Testis (tissue), 3 donors: Measurements from ENCODE around the gene FGF5. TPM values are rescaled to one million over a fixed set of nuclear protein-coding genes. Genes with fewer than 3 reads are reported as not detected.

ENCODE experiments used
- DNase-seq: peaks from one replicate; pipeline ENCODE4 v3.0.0-alpha.2; 2019
- H3K27ac ChIP-seq, 2 donors: fragments of 200-600 bp; sonication (generic); one replicate each; pipeline ENCODE4 v1.5.1; 2019
- H3K27me3 ChIP-seq: fragments of 200-600 bp; sonication (generic); one replicate; pipeline ENCODE4 v1.5.1; 2019
- H3K36me3 ChIP-seq: fragments of 200-600 bp; sonication (generic); one replicate; pipeline ENCODE4 v1.5.1; 2017; ENCODE audit warnings: low read depth; ENCODE audit errors: missing control alignments
- H3K4me1 ChIP-seq: fragments of 200-600 bp; sonication (generic); one replicate; pipeline ENCODE4 v1.5.1; 2019
- H3K4me3 ChIP-seq, 2 donors: fragments of 200-600 bp; sonication (generic); one replicate each; pipeline ENCODE4 v1.5.1; 2017 to 2019
- H3K9me3 ChIP-seq: fragments of 200-600 bp; sonication (generic); one replicate; pipeline ENCODE4 v1.5.1; 2017
- CTCF ChIP-seq, 3 experiments: fragments of 450-650 bp in 2 of 3; fragments of 200-600 bp in 1 of 3; sonication (generic) in 1 of 3; IDR thresholded peaks; one replicate each; pipeline ENCODE4 v1.5.1; 2016 to 2019; ENCODE audit warnings: antibody characterized with exemption in 3 of 3, mild to moderate bottlenecking in 2 of 3, moderate library complexity in 1 of 3
- POLR2A ChIP-seq: fragments of 450-650 bp; IDR thresholded peaks from one replicate; pipeline ENCODE4 v1.6.1; 2017; ENCODE audit warnings: antibody characterized with exemption, mild to moderate bottlenecking, moderate library complexity
- WGBS, 2 donors: methylation state at CpG; one replicate each; pipeline ENCODE4 v1.1.5; 2018; 5-methylcytosine and 5-hydroxymethylcytosine counted together
- intact Hi-C: fragments of 100-400 bp; cut with DNase I; formaldehyde crosslinking; loops from one replicate; pipeline ENCODE4 v1.15.1; 2023; ENCODE audit warnings: low total_unique reads
- polyA plus RNA-seq: library from polyadenylated mRNA; stranded (reverse); fragments of 350-450 nt; fragmentation: Illumina TruSeq; extraction: RNeasy Lipid Tissue Mini Kit (QIAGEN cat#74804); gene quantifications from one replicate; pipeline ENCODE4 v1.2.3, GENCODE V29; 2014; ENCODE audit warnings: low read depth, low replicate concordance; ENCODE audit not compliant: insufficient read depth
- total RNA-seq, 2 donors: library from RNA; depleted of rRNA; stranded (reverse); fragments of >200 nt; gene quantifications; one replicate each; pipeline ENCODE4 v1.2.3, GENCODE V29; 2016

Gene FGF5
- total and polyA plus RNA-seq, 3 donors from 2014 or later: not detected

DNA sequence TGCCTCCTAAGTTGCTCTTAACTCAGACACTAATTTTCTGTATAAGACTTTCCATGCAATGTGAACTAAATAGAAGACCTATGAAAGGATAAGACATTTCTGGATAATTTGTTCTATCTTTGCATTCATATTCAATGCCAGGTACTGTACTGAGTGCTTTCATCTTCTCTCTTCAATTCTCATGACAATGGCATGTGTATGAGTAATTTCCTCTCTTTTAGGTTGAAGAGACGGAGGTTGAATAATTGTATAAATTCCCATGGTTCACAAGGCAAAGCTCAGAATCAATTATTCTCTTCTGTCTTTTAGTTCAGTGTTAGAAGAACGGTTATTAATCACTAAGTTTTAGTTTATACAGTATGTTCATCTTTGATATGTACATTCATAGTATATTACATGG is 39.8 kb downstream of the FGF5 start:
- no peak overlapping the region for H3K4me3 ChIP-seq
- no peaks in the 10 kb centered on the region for H3K9me3 ChIP-seq
- 77 to 82% methylated on average over 2 of the region's 2 CpGs for WGBS, 2 donors
- H3K27me3 ChIP-seq: no peaks in the 10 kb centered on the region
- H3K27ac ChIP-seq: no peak overlapping the region
- no peak for DNase-seq
- TF ChIP-seq POLR2A: no peak
- TF ChIP-seq CTCF (IDR thresholded peaks at IDR 0.05): no peak
- no peaks in the 10 kb centered on the region for H3K4me1 ChIP-seq
- intact Hi-C loops: no loop called here
- H3K36me3 ChIP-seq: no peaks in the 10 kb centered on the region

DNA sequence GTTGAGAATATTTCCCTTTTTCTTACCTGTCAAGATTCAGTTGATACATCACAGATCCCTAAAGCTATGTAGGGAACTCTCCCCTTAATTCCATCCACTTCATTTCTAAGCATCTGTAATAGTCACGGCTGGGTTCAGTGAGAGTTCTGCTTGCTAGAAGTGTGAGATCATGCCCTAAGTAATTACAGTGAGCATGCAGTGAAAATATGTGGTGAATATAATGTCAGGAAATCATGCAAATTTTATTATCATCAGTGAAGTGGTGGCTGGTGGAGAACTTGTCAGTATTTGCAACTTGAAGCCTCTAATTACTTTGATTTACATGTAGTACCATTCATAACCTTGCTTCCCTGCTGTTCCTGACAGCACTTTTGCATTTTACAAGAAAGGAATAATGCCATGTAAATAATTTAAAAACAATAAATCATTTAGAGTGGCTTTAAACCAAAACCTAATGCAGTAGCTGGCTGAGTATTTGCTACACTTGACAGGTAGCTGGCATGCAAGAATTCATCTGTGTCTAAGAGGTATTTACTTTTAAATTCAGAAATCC is 40.8 kb downstream of the FGF5 start:
- Histone ChIP-seq H3K27ac (no peak overlapping the region), H3K36me3 (no peaks in the 10 kb centered on the region), H3K4me1 (no peaks in the 10 kb centered on the region), H3K9me3 (no peaks in the 10 kb centered on the region), H3K4me3 (no peak overlapping the region), H3K27me3 (no peaks in the 10 kb centered on the region)
- DNase-seq: no peak
- WGBS, 2 donors: 39 to 74% methylated on average over 1 of the region's 1 CpG
- TF ChIP-seq POLR2A (no peak), CTCF (IDR thresholded peaks at IDR 0.05) (no peak)
- intact Hi-C loops: no loop called here

DNA sequence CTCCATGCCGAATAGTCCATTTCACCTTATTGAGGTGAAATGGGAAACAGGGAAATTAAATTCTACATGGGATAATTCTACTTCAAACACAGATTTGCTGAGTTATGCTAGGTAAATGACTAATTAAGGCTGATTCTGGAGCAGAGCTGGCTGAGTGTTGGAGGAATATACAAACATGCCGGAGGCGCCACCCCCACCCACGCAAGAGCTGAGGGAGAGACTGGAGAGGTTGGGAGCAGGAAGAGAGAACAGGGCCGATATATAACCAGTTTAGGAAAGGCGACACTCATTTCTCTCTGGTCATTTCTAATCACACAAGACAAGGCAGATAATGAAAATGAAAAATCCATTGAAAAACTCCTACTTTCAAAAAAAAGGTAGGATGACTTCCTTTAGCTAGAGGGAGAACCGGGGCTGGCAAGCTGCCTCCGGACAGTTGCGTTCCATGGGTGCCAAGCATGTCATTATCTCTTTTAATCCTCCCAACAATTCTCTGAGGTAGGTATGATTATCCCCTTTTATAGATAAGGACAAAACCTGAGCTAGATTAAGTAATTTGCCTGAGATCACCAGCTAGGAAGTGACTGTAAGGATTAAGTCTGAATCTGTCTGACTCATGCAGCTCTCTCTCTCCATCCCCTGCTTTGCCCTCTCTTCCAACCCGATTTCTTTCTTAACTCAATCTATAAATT is 41.5 kb downstream of the FGF5 start:
- H3K27ac ChIP-seq: no peak overlapping the region
- DNase-seq: no peak
- no peak overlapping the region for H3K4me3 ChIP-seq
- H3K36me3 ChIP-seq: no peaks in the 10 kb centered on the region
- H3K9me3 ChIP-seq: no peaks in the 10 kb centered on the region
- no peaks in the 10 kb centered on the region for H3K27me3 ChIP-seq
- no peak for TF ChIP-seq CTCF (IDR thresholded peaks at IDR 0.05)
- TF ChIP-seq POLR2A: no peak
- intact Hi-C loops: no loop called here
- WGBS, 2 donors: 13 to 14% methylated on average over 10 of the region's 10 CpGs
- no peaks in the 10 kb centered on the region for H3K4me1 ChIP-seq

DNA sequence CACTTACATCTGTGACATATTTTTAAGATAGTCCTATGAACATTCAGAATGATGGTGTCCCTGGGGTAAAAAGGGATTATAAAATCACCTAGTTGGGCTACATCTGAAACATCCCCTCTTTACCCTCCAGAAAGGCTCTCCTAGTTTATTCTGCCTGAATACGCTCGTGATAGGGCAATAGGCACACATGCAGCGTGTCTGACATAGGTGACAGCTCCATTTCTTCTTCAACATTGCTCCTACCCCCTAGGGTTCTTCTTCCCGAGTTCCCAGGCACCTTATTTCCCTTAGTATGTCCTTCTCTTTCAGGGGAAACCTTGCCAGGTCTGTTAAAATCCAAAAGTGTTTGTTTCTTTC is 42.0 kb downstream of the FGF5 start:
- Histone ChIP-seq H3K9me3 (no peaks in the 10 kb centered on the region), H3K36me3 (no peaks in the 10 kb centered on the region), H3K27ac (no peak overlapping the region), H3K4me1 (no peaks in the 10 kb centered on the region), H3K27me3 (no peaks in the 10 kb centered on the region), H3K4me3 (no peak overlapping the region)
- no peak for DNase-seq
- TF ChIP-seq POLR2A (no peak), CTCF (IDR thresholded peaks at IDR 0.05) (no peak)
- 53 to 57% methylated on average over 4 of the region's 4 CpGs for WGBS, 2 donors
- intact Hi-C loops: no loop called here
